OCI-LY7 (cell line): ENCODE measurements around the gene GABRG3. TPM values are rescaled to one million over a fixed set of nuclear protein-coding genes. Genes with fewer than 3 reads are reported as not detected.
"Not testable (repeated sequence)": the region's sequence is repeated elsewhere in the genome, so short reads cannot be mapped to it uniquely, and the experiment has no call there.

Experiments
- BruUV-seq: library from RNA; stranded (reverse); fragments of 400-500 nt; replicated peaks from 2 replicates; lab custom pipeline; 2021; lab: Mats Ljungman, UMichigan
- CTCF ChIA-PET: fragments of 300-600 bp; sonication (Branson Sonifier 250); formaldehyde crosslinking; loops from one replicate; lab custom pipeline; 2022; ENCODE audit warnings: antibody characterized with exemption; ENCODE audit not compliant: unreplicated experiment; lab: Charles Lee
- POLR2A ChIA-PET: fragments of 300-600 bp; sonication (Branson Sonifier 250); formaldehyde crosslinking; loops from one replicate; lab custom pipeline; 2022; ENCODE audit warnings: antibody characterized with exemption; lab: Charles Lee
- DNase-seq: peaks from one replicate; pipeline ENCODE4 v3.0.0-alpha.2; 2015; ENCODE audit warnings: low spot score
- H2AFZ ChIP-seq: fragments of 200-600 bp; sonication (generic), shearing (Covaris generic); 2 replicates; pipeline ENCODE4 v1.6.1; 2014; ENCODE audit warnings: mild to moderate bottlenecking, antibody characterized with exemption, low read length, moderate library complexity
- H3K27ac ChIP-seq: fragments of 200-600 bp; sonication (generic); 2 replicates; pipeline ENCODE4 v1.5.1; 2014; ENCODE audit warnings: mixed run types, low read depth, mild to moderate bottlenecking, moderate library complexity, low read length, inconsistent platforms; ENCODE audit not compliant: poor library complexity, severe bottlenecking
- H3K36me3 ChIP-seq: fragments of 200-600 bp; sonication (generic); 2 replicates; pipeline ENCODE4 v1.6.1; 2014; ENCODE audit warnings: mild to moderate bottlenecking, antibody characterized with exemption, low read length, moderate library complexity, mixed read lengths; ENCODE audit not compliant: insufficient read depth
- H3K4me1 ChIP-seq: fragments of 200-600 bp; sonication (generic); 2 replicates; pipeline ENCODE4 v1.5.1; 2014; ENCODE audit warnings: mild to moderate bottlenecking, low read length; ENCODE audit not compliant: insufficient read depth, poor library complexity, severe bottlenecking
- H3K4me2 ChIP-seq: fragments of 200-600 bp; sonication (generic); 2 replicates; pipeline ENCODE4 v1.6.1; 2014; ENCODE audit warnings: mild to moderate bottlenecking, low read length
- H3K4me3 ChIP-seq: fragments of 200-600 bp; sonication (generic); 2 replicates; pipeline ENCODE4 v1.5.1; 2014; ENCODE audit warnings: mild to moderate bottlenecking, low read depth, low read length; ENCODE audit not compliant: poor library complexity, severe bottlenecking
- H3K79me2 ChIP-seq: fragments of 200-600 bp; sonication (generic); 2 replicates; pipeline ENCODE4 v1.6.1; 2016; ENCODE audit warnings: low read depth, mild to moderate bottlenecking, low read length, moderate library complexity, mixed read lengths; ENCODE audit not compliant: insufficient read depth
- H3K9me2 ChIP-seq: fragments of 200-600 bp; sonication (generic); 2 replicates; pipeline ENCODE4 v1.6.1; 2016; ENCODE audit warnings: mild to moderate bottlenecking, low read length, mixed read lengths; ENCODE audit not compliant: insufficient read depth
- H3K9me3 ChIP-seq: fragments of 200-600 bp; sonication (generic); 2 replicates; pipeline ENCODE4 v1.6.1; 2014; ENCODE audit warnings: mild to moderate bottlenecking, mixed run types, low read length, mixed read lengths
- H4K20me1 ChIP-seq: fragments of 200-600 bp; sonication (generic); 2 replicates; pipeline ENCODE4 v1.6.1; 2014; ENCODE audit warnings: mild to moderate bottlenecking, antibody characterized with exemption, low read length, moderate library complexity, mixed read lengths; ENCODE audit not compliant: insufficient read depth
- CTCF ChIP-seq: fragments of 200-600 bp; sonication (generic); conservative IDR thresholded peaks from 2 replicates; pipeline ENCODE4 v1.5.1; 2014; ENCODE audit warnings: mild to moderate bottlenecking, antibody characterized with exemption, low read length, moderate library complexity, mixed read lengths
- EZH2phosphoT487 ChIP-seq: fragments of 200-600 bp; sonication (generic); IDR thresholded peaks from 2 replicates; pipeline ENCODE4 v1.6.1; 2018; ENCODE audit warnings: low read depth, borderline replicate concordance, mild to moderate bottlenecking, mixed run types, antibody characterized with exemption, low read length, moderate library complexity, mixed read lengths
- intact Hi-C: fragments of 100-400 bp; cut with micrococcal nuclease; formaldehyde crosslinking; loops from one replicate; pipeline ENCODE4 v1.10.0; 2022; ENCODE audit not compliant: unreplicated experiment
- total RNA-seq, 2 experiments: library from RNA; depleted of rRNA in 1 of 2; stranded (reverse); fragments of >200 nt in 1 of 2; shearing (Covaris generic) in 1 of 2; gene quantifications; 2 replicates each; pipeline ENCODE4 v1.2.3, GENCODE V29; 2014 to 2022

The GABRG3 gene
- total RNA-seq, 2 experiments from 2014 or later = not detected

DNA sequence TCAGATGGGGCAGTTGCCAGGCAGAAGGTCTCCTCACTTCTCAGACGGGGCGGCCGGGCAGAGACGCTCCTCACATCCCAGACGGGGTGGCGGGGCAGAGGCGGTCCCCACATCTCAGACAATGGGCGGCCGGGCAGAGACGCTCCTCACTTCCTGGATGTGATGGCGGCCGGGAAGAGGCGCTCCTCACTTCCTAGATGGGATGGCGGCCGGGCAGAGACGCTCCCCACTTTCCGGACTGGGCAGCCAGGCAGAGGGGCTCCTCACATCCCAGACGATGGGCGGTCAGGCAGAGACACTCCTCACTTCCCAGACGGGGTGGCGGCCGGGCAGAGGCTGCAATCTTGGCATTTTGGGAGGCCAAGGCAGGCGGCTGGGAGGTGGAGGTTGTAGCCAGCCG is 33.2 kb downstream of the GABRG3 start:
- intact Hi-C loops, POLR2A ChIA-PET, CTCF ChIA-PET, DNase-seq, H3K4me3 ChIP-seq, H3K9me2 ChIP-seq, H3K9me3 ChIP-seq, H3K79me2 ChIP-seq, H4K20me1 ChIP-seq, BruUV-seq, H3K4me2 ChIP-seq, H3K4me1 ChIP-seq, H2AFZ ChIP-seq, H3K36me3 ChIP-seq, H3K27ac ChIP-seq: not testable (repeated sequence)

DNA sequence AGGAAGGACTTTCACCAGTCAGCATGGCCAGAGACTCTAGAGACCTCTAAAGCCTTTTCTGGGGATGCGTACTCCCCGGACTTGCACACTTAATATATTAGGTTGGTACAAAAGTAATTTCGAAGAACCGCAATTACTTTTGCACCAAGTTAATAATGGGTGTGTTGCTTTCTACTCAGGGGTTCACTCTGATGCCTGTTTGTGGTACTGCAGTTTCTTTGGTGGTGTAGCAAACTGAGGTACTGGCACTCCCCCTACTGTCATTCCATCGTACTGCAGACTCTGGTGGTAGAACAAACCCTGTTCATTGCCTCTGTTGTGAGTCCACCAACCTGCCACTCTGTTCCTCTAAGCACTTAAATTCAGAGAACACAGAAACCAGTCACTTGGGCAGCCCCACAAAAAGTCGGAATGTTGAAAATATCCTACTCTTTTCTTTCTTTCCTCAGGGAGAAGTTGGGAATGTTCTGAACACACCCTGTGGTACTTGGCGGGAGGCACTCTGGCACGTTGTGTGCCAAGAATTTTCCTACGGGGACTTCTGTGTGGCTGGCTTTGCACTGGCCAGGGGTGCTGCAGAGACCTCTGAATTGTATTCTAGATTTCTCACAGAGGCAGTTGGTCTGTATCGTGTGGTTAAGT is 46.3 kb downstream of the GABRG3 start:
- no peak overlapping the region for H3K27ac ChIP-seq
- ChIA-PET CTCF (no interaction called here), POLR2A (no interaction called here)
- intact Hi-C loops = loop anchor here (1.0 kb wide), 1 partner anchor 128 kb away; no protein-coding TSS in a partner anchor
- H2AFZ ChIP-seq = no peak overlapping the region
- no peak overlapping the region for H3K4me2 ChIP-seq
- no peaks in the 10 kb centered on the region for H3K36me3 ChIP-seq
- no peak overlapping the region for H3K4me3 ChIP-seq
- no peak for TF ChIP-seq EZH2phosphoT487
- peak; percentile 88 for TF ChIP-seq CTCF
- BruUV-seq = no TSS peak
- H3K9me2 ChIP-seq = no peaks in the 10 kb centered on the region
- H3K79me2 ChIP-seq = no peaks in the 10 kb centered on the region
- H3K4me1 ChIP-seq = no peaks in the 10 kb centered on the region
- peak; percentile 62 for DNase-seq
- no peaks in the 10 kb centered on the region for H3K9me3 ChIP-seq
- no peaks in the 10 kb centered on the region for H4K20me1 ChIP-seq

- Histone ChIP-seq H3K4me3 (no peak overlapping the region), H3K4me1 (no peaks in the 10 kb centered on the region), H2AFZ (no peak overlapping the region), H3K36me3 (no peaks in the 10 kb centered on the region), H3K4me2 (no peak overlapping the region), H3K9me3 (no peaks in the 10 kb centered on the region), H3K79me2 (no peaks in the 10 kb centered on the region), H4K20me1 (no peaks in the 10 kb centered on the region), H3K27ac (no peak overlapping the region), H3K9me2 (no peaks in the 10 kb centered on the region)
- ChIA-PET POLR2A (no interaction called here), CTCF (no interaction called here)
- TF ChIP-seq EZH2phosphoT487 = no peak
- no peak for TF ChIP-seq CTCF
- BruUV-seq = no TSS peak
- DNase-seq = no peak
- intact Hi-C loops = no loop called here
These were observed 48.7 kb downstream of the GABRG3 start for GRCh38 chr15:27019687-27020086.
